Hematopoietic multipotent progenitor cell treated with erythropoietin and hydrocortisone succinate and interleukin-3 and kit ligand, for 17 days (in vitro differentiated cells): ENCODE data around the gene RNASE8.

ENCODE experiments used
- DNase-seq: peaks from one replicate; pipeline ENCODE4 v3.0.0-alpha.2; 2015; ENCODE audit warnings: low spot score

RNASE8 gene

GRCh38 chr14:21072781-21073339 is 15.2 kb downstream of the RNASE8 start:
- no peak for DNase-seq

GRCh38 chr14:21073921-21074320 is 16.3 kb downstream of the RNASE8 start:
- no peak for DNase-seq

GRCh38 chr14:21074398-21075272 is 17.0 kb downstream of the RNASE8 start:
- no peak for DNase-seq

- DNase-seq: no peak
Observed at GRCh38 chr14:21075719-21076437, 18.3 kb downstream of the RNASE8 start.

GRCh38 chr14:21077672-21078071 is 20.1 kb downstream of the RNASE8 start:
- no peak for DNase-seq

GRCh38 chr14:21078287-21078686 is 20.7 kb downstream of the RNASE8 start:
- no peak for DNase-seq

GRCh38 chr14:21078726-21079125 is 21.1 kb downstream of the RNASE8 start:
- no peak for DNase-seq

GRCh38 chr14:21081521-21082142 is 24.0 kb downstream of the RNASE8 start:
- no peak for DNase-seq

GRCh38 chr14:21083565-21084325 is 26.1 kb downstream of the RNASE8 start:
- DNase-seq: no peak

GRCh38 chr14:21084396-21084795 is 26.8 kb downstream of the RNASE8 start:
- no peak for DNase-seq

- DNase-seq: no peak
Observed at GRCh38 chr14:21084998-21085853, 27.6 kb downstream of the RNASE8 start.

GRCh38 chr14:21086908-21087293 is 29.3 kb downstream of the RNASE8 start:
- DNase-seq: no peak

- no peak for DNase-seq
Observed at GRCh38 chr14:21087294-21088091, 29.9 kb downstream of the RNASE8 start.

GRCh38 chr14:21088687-21089086 is 31.1 kb downstream of the RNASE8 start:
- no peak for DNase-seq

- DNase-seq: no peak
Observed at GRCh38 chr14:21089271-21089670, 31.6 kb downstream of the RNASE8 start.

GRCh38 chr14:21089877-21090193 is 32.2 kb downstream of the RNASE8 start:
- DNase-seq: no peak

- DNase-seq: peak; percentile 30
Observed at GRCh38 chr14:21090194-21090939, 32.7 kb downstream of the RNASE8 start.

- no peak for DNase-seq
Observed at GRCh38 chr14:21090940-21091663, 33.5 kb downstream of the RNASE8 start.

GRCh38 chr14:21091821-21092272 is 34.2 kb downstream of the RNASE8 start:
- DNase-seq: no peak
